K562 (cell line): ENCODE measurements around the gene ZBTB9. TPM values are rescaled to one million over a fixed set of nuclear protein-coding genes. Genes with fewer than 3 reads are reported as not detected.

Source experiments
- ARID2 ChIP-seq: fragments of 450-650 bp; IDR thresholded peaks from 2 replicates; pipeline ENCODE4 v1.6.1; 2017; ENCODE audit warnings: antibody characterized with exemption, mild to moderate bottlenecking
- ATF6 ChIP-seq: sonication (generic); formaldehyde crosslinking; IDR thresholded peaks from 2 replicates; pipeline ENCODE4 v1.4.0; 2020; ENCODE audit warnings: mild to moderate bottlenecking, missing genetic modification reagents
- BHLHE40 ChIP-seq: IDR thresholded peaks from 2 replicates; pipeline ENCODE4 v1.6.1; 2011; ENCODE audit warnings: low read length, improper control_type of control experiment
- CBFB ChIP-seq: sonication (generic); formaldehyde crosslinking; IDR thresholded peaks from 2 replicates; pipeline ENCODE4 v1.4.0; 2020; ENCODE audit warnings: mild to moderate bottlenecking, missing genetic modification reagents
- CC2D1A ChIP-seq: fragments of 450-650 bp; IDR thresholded peaks from 2 replicates; pipeline ENCODE4 v1.6.1; 2017; ENCODE audit warnings: mild to moderate bottlenecking
- ETV6 ChIP-seq, 3 experiments: fragments of 150-350 bp in 1 of 3; sonication (generic) in 1 of 3; formaldehyde crosslinking in 1 of 3; IDR thresholded peaks; 2 replicates each; pipeline versions ENCODE4 v1.6.1 to v1.8.0; 2014 to 2022; ENCODE audit warnings: borderline replicate concordance in 2 of 3, low read depth in 2 of 3, antibody characterized with exemption in 1 of 3, low read length in 1 of 3, mild to moderate bottlenecking in 1 of 3, missing genetic modification reagents in 1 of 3
- FOXK1 ChIP-seq: sonication (generic); formaldehyde crosslinking; IDR thresholded peaks from 2 replicates; pipeline ENCODE4 v1.8.0; 2022; ENCODE audit warnings: missing genetic modification reagents, mild to moderate bottlenecking, borderline replicate concordance
- KLF6 ChIP-seq: fragments of 250-450 bp; sonication (Bioruptor Pico); IDR thresholded peaks from 2 replicates; pipeline ENCODE4 v1.4.0; 2020; ENCODE audit warnings: mild to moderate bottlenecking, moderate library complexity, borderline replicate concordance
- LARP7 ChIP-seq: fragments of 450-650 bp; IDR thresholded peaks from 2 replicates; pipeline ENCODE4 v1.6.1; 2016
- MBD2 ChIP-seq: sonication (generic); IDR thresholded peaks from 2 replicates; pipeline ENCODE4 v1.6.1; 2016; ENCODE audit warnings: low read depth, borderline replicate concordance
- MLLT1 ChIP-seq, 2 experiments: fragments of 450-650 bp; IDR thresholded peaks; 2 replicates each; pipeline ENCODE4 v1.6.1; 2016
- MTF1 ChIP-seq: fragments of 250-450 bp; sonication (Bioruptor Pico); IDR thresholded peaks from 2 replicates; pipeline ENCODE4 v1.9.0; 2021; ENCODE audit warnings: moderate library complexity, mild to moderate bottlenecking, inconsistent platforms, borderline replicate concordance
- MXI1 ChIP-seq: IDR thresholded peaks from 2 replicates; pipeline ENCODE4 v1.6.1; 2011; ENCODE audit warnings: low read depth, mild to moderate bottlenecking, improper control_type of control experiment, low read length
- NCOA6 ChIP-seq: fragments of 450-650 bp; IDR thresholded peaks from 2 replicates; pipeline ENCODE4 v1.6.1; 2017; ENCODE audit warnings: mild to moderate bottlenecking
- NEUROD1 ChIP-seq: fragments of 150-350 bp; IDR thresholded peaks from 2 replicates; pipeline ENCODE4 v1.6.1; 2014; ENCODE audit warnings: borderline replicate concordance, low read length, low read depth; ENCODE audit not compliant: partially characterized antibody
- NR2C1 ChIP-seq, 2 experiments: fragments of 450-650 bp; IDR thresholded peaks; 2 replicates each; pipeline ENCODE4 v1.6.1; 2017; ENCODE audit warnings: mild to moderate bottlenecking in 2 of 2, antibody characterized with exemption in 1 of 2, inconsistent platforms in 1 of 2, missing compliant biosample characterization in 1 of 2, missing genetic modification characterization in 1 of 2
- OTX1 ChIP-seq: fragments of 450-650 bp; formaldehyde crosslinking; IDR thresholded peaks from 2 replicates; pipeline ENCODE4 v1.4.0; 2022; ENCODE audit warnings: mild to moderate bottlenecking
- RAD51 ChIP-seq: fragments of 450-650 bp; IDR thresholded peaks from 2 replicates; pipeline ENCODE4 v1.7.1; 2016; ENCODE audit warnings: low read depth, mild to moderate bottlenecking, borderline replicate concordance
- RBM22 ChIP-seq: fragments of 200-400 bp; formaldehyde crosslinking; IDR thresholded peaks from 2 replicates; pipeline ENCODE4 v1.6.1; 2018; ENCODE audit warnings: low read length, low read depth; ENCODE audit not compliant: poor library complexity, severe bottlenecking
- TAF9B ChIP-seq: fragments of 450-650 bp; IDR thresholded peaks from 2 replicates; pipeline ENCODE4 v1.6.1; 2018; ENCODE audit warnings: mild to moderate bottlenecking; ENCODE audit not compliant: partially characterized antibody
- ZBTB2 ChIP-seq: fragments of 450-650 bp; IDR thresholded peaks from 2 replicates; pipeline ENCODE4 v1.6.1; 2016; ENCODE audit warnings: antibody characterized with exemption
- ZC3H8 ChIP-seq: fragments of 450-650 bp; IDR thresholded peaks from 2 replicates; pipeline ENCODE4 v1.6.1; 2017
- ZNF589 ChIP-seq: fragments of 200-800 bp; sonication (Bioruptor generic); IDR thresholded peaks from 2 replicates; pipeline ENCODE4 v1.6.1; 2016; ENCODE audit warnings: low read depth, missing genetic modification characterization, missing compliant biosample characterization
- polyA plus RNA-seq, 8 experiments: library from polyadenylated mRNA; depleted of rRNA in 4 of 8; stranded (reverse) in 5 of 8; unstranded in 3 of 8; fragments of >200 nt; fragmentation: Nextera tagmentation in 2 of 8; fragmentation: Illumina TruSeq in 1 of 8; extraction: Ambion mirVana in 2 of 8; extraction: Trizol in 1 of 8; gene quantifications; 2 replicates each; pipeline versions ENCODE4 v1.2.1 to v1.2.3, GENCODE V29; 2011 to 2014; ENCODE audit warnings: inconsistent platforms in 1 of 8, missing spikeins in 1 of 8
- total RNA-seq, 7 experiments: library from RNA; depleted of rRNA in 6 of 7; stranded (reverse); fragments of >200 nt in 6 of 7; fragmentation: Illumina TruSeq in 2 of 7; extraction: Trizol in 2 of 7; gene quantifications; 2 replicates each; pipeline versions ENCODE4 v1.2.1 to v1.2.3, GENCODE V29; 2011 to 2021; ENCODE audit warnings: low replicate concordance in 1 of 7

The ZBTB9 gene
- total and polyA plus RNA-seq, 9 of the 15 experiments (the other 6 are each of a cell fraction or from before 2014, with no cell fraction given), result 1.9 to 19.5 (median 10.4) TPM

- peak; percentile 73 for TF ChIP-seq ZBTB2
- peak; percentile 83; the same call in 1 of the 2 replicates for TF ChIP-seq MXI1
- peak; percentile 80 for TF ChIP-seq TAF9B
- TF ChIP-seq MTF1 (CRISPR knock-in tag), result 0 out of 2 replicates have a peak, but pooled peaks have one; percentile 73
- TF ChIP-seq ARID2, result no peak
- no peak for TF ChIP-seq NCOA6
- no peak; the same call in 1 of the 2 replicates for TF ChIP-seq CBFB
- peak; percentile 77; the same call in 1 of the 2 replicates for TF ChIP-seq MBD2
- TF ChIP-seq KLF6, result no peak
- TF ChIP-seq LARP7, result no peak
- peak; percentile 88 for TF ChIP-seq ZNF589
- no peak for TF ChIP-seq CC2D1A
- peak in 1 of 2 experiments; percentile 99; a peak in 2 of 4 replicates for TF ChIP-seq MLLT1 (IDR thresholded peaks at IDR 0.05)
- TF ChIP-seq ETV6 (IDR thresholded peaks at IDR 0.05; ENCODE audit: borderline replicate concordance in 1 of 2, low read depth in 2 of 2, low read length in 1 of 2), result peak in 1 of 2 experiments; percentile 59; a peak in 1 of 4 replicates
- no peak for TF ChIP-seq ETV6 (CRISPR knock-in tag; IDR thresholded peaks at IDR 0.05; ENCODE audit: borderline replicate concordance)
- TF ChIP-seq OTX1 (CRISPR knock-in tag), result no peak; the same call in 1 of the 2 replicates
- TF ChIP-seq ATF6 (CRISPR knock-in tag), result no peak
- TF ChIP-seq FOXK1 (CRISPR knock-in tag), result no peak
- TF ChIP-seq RAD51, result peak; percentile 100
- no peak for TF ChIP-seq RBM22
- peak; percentile 84 for TF ChIP-seq NR2C1 (IDR thresholded peaks at IDR 0.05)
- TF ChIP-seq NR2C1 (tag; IDR thresholded peaks at IDR 0.05), result peak; percentile 83
- TF ChIP-seq BHLHE40, result peak; percentile 100
- no peak for TF ChIP-seq ZC3H8
- TF ChIP-seq NEUROD1, result peak; percentile 80
Measured at GRCh38 chr6:33417903-33418689, 36.3 kb upstream of the ZBTB9 start, which contains the start of gene CUTA (continued).
